GM21723 (cell line): Measurements from ENCODE around the gene PLPP1.
"Not testable (repeated sequence)": the region's sequence is repeated elsewhere in the genome, so short reads cannot be mapped to it uniquely, and the experiment has no call there.

Source experiments
- ATAC-seq: cut with Tn5 transposase; IDR thresholded peaks from one replicate; pipeline ENCODE4 v1.9.1; 2021; ENCODE audit warnings: mild to moderate bottlenecking, moderate library complexity; ENCODE audit not compliant: unreplicated experiment

PLPP1 gene

DNA sequence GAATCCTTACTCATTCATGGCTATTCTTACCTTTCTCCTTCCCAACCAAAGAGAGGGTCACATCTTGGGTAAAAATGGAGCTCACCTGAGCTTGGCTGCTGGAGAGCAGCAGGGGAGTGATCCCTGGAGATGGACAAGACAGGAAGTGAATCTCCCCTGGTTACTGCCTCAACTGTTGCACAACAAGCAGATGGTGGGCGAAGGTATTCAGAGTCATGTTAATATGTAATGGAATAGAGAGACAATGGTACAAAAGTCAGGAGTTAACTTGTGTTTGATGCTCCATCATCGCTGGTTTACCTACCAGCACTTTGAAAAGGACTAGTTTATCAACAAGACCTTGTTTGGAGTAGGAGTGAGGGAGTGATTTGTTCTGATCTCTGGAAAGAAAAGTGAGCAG is 13.0 kb upstream of the PLPP1 start:
- no peak for ATAC-seq

DNA sequence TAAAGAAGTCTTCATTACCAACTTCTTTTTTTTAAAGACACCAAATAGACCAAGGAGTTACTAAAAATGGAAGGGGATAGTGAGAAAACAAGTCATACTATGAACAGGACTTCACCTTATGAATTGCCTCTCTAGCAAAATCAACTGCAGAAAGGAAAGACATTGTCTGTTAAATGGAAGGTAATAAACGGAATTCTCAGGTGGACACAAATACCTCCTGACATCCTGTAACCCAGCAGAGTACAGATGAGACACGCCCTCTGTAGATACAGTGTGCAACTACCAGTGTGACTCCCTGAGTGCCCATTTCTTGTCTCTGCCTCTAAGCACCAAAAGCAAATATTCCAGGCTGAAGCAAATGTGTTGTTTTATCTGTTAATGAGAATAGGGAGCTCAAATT is 12.2 kb upstream of the PLPP1 start:
- ATAC-seq = no peak

DNA sequence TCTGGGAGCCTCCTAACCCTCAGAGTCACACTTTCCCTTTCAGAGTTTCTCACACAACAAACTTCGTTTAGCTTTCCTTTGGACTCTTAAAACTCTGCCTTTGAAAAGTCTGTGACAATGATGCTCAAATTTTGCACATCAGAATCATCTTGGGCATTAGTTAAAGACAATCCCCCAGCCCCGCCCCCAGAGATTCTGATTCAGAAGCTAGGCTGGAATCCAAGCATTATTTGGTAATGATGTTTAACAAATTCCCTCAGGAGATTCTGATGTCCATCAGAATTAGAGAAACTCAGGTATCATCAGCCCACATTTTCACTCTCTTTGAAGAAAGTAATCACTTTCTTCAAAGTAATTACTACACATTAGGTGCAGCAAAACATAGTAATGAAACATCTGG is 9.6 kb upstream of the PLPP1 start:
- ATAC-seq = no peak

- no peak for ATAC-seq
Measured at GRCh38 chr5:55541056-55541635, 6.4 kb upstream of the PLPP1 start.

- peak; percentile 50 for ATAC-seq
Measured at GRCh38 chr5:55540525-55540924, 5.8 kb upstream of the PLPP1 start.

- ATAC-seq = peak; percentile 27
Measured at GRCh38 chr5:55540024-55540423, 5.3 kb upstream of the PLPP1 start.

DNA sequence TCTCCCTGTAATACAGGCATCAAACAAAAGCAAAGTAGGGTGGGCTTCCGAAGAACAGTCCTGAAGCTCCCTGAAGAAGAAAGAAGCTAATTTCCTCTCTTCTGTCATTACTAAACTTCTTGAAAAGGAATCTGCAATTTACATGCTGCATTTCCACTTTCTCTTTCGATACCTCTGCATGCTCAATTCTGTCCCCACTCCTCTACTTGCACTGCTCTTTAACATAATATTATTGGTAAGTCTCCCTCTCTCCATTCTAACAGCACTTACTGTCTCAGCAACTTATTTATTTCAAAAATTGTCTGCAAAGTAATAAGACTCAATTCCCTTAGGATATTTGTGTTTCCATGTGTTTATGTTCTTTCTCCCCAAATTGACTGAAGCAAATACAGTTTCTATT is 3.9 kb upstream of the PLPP1 start:
- no peak for ATAC-seq

- not testable (repeated sequence) for ATAC-seq
Measured at GRCh38 chr5:55537315-55537714, 2.6 kb upstream of the PLPP1 start.

DNA sequence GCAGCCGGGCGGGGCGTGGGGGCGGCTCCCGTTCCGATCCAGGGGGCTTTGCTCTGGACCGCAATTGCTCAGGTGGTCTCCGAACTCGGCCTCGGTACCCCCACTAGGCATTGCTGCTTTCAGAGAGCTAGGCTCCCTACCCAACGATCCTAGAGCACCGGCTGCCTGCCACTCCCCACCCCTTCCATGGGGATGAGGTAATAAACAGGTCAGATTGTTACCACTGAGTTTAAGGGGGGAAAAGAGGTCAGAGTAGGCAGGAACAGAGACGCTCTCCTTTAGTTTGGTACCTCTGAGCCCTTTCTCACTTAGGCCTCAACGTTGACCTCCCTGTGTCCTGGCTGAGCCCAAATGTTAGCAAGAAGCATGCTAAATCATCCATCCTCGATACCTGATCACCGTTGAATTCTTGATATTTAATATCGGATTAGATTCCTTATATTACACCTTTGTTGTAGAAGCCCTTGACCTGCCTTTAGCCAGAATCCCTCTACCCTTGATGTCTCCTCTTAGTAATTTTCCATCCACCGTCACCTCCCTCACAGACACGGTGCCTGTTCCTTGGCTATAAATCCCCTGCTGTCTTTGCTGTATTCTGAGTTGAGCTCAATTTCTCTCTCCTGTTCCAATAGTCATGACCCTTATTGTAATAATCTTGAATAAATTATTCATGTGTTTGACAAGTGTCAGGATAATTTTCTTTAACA is 588 bp upstream of the PLPP1 start:
- ATAC-seq = peak; percentile 12

DNA sequence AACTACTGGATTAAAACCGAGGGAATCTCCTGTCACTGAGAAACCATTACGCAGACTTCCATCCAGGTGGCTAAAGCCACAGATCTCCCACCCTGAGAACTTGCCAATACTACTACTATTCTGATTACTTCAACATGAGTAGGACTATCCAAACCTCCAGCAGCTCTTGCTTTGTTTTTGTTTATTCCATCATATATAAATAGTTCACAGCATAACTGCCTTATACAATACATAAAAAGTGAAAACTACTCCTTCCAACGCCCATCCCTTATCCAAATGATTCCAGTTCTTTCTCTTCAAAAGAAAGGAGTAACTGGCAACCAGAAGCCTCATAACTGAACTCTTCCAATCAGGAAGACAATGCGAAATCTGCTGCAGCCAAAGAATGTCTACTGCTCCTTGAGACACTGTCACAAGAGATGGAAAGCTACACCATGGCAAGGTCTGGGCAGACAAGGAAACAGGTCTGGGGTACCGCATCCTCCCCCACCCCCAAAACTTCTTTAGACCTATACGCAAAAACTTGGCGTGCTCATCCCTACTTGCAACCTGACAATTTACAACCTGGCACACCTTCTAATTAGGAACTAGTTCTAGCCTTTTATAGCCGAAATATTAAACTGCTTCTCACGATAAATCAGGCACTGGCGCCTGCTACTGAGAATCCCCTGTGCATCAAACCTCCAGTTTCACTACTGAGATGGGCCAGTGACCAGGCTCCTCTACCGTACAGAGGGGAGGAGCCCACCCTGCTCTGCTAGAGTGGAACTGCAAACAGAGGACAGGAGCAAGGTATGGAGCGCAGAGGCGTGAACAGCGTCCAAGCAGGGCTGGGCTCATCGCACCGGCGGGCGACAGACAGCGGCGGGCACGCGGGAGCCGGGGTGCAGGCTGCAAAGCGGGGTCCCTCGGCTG is 986 bp downstream of the PLPP1 start:
- peak; percentile 47 for ATAC-seq

DNA sequence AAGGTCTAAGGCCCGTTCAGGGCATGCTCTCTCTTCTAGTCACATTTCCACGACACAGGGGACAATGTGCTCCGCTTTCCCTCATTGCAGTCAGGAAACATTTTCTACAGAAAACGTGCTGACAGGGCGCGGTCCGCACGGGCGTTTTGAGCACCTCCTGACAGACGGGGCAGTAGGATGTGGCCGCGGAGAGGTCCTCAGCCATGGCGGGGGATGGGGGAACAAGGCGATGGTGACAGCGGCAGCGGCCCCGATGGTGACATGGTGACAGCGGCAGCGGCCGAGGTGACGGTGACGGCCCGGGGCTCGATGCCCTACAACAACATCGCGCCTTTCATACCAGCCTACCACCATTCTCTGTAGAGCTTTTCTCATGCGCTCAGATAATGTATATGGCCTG is 4.1 kb downstream of the PLPP1 start:
- no peak for ATAC-seq

DNA sequence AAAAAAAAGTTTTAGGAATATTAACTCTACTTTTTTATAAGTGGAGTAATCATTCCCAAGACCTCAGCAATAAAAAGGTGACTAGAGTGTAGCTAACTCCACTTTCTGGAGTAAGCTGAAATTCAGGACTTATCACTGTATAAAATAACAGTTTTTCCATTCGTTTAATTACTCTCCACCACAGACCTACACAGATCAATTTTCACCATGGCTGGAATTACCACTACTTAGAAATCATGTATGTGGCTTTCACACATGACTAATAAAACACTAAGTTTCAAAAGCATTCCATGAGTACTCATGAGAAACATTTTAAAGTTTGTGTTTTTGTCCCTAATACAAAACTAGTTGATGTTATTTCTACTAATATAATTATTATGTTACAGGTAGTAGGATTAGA is 9.9 kb downstream of the PLPP1 start:
- ATAC-seq = no peak

- ATAC-seq = no peak
Measured at GRCh38 chr5:55523293-55523692, 11.5 kb downstream of the PLPP1 start.

DNA sequence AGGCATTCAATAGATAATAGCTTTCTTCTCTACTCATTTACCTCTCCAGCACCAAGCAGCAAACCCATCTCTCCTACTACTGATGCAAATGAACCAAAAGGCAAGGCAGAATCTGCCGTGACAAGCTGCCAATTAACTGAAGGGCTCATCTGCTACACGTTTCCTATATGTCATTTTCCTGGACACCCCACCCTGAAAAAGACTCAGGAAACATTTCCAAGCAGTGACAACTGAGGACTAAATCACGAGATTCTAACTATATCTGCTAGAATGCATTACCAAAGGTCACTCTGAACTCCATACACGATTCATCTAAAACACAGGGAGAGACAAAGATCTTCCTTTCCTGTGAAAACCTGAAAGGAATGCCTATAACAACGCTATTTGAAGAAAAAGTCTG is 12.9 kb downstream of the PLPP1 start:
- ATAC-seq = no peak

- no peak for ATAC-seq
Measured at GRCh38 chr5:55520117-55520839, 14.5 kb downstream of the PLPP1 start.

GRCh38 chr5:55518831-55519390 is 15.9 kb downstream of the PLPP1 start:
- no peak for ATAC-seq

- no peak for ATAC-seq
Measured at GRCh38 chr5:55517804-55518203, 17.0 kb downstream of the PLPP1 start.

- ATAC-seq = no peak
Measured at GRCh38 chr5:55511010-55511409, 23.8 kb downstream of the PLPP1 start.

- ATAC-seq = no peak
Measured at GRCh38 chr5:55510523-55510880, 24.3 kb downstream of the PLPP1 start.

DNA sequence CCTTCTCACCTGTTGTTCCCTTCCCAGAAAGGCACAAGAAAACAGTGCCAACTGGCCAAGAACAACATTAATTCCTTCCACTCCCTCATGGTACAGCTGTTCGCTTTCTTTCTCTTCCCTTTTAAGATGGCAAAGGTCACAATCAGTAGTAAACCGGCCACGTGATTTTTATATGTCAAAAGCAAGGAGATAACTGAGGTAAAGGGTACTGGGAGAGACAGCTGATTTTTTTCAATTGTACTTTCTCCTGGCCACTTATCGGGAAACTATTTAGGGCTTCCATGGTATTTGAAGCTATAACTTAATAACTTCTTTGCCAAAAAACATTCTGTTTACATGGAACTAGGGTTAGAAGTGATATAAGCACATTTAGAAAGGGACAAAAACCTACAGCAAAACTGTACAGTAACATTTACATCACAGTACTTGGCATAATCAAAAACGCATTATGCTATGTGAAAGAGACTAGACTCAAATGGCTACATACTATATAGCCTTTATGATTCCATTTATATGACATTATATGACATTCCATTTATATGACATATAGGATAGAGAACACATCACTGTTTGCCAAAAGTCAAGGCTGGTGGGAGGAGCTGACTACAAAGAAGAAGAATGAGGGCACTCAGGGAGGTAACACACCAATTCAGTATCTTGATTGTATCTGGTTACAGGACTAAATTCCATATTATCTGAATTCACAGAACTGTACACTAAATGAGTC is 24.8 kb downstream of the PLPP1 start:
- no peak for ATAC-seq
